H1 (cell line): Measurements from ENCODE around the gene CD34. TPM values are rescaled to one million over a fixed set of nuclear protein-coding genes. Genes with fewer than 3 reads are reported as not detected.

Experiments
- CTCF ChIA-PET: fragments of 300-600 bp; sonication (Branson Sonifier 250); formaldehyde crosslinking; loops from one replicate; lab custom pipeline; 2021; ENCODE audit not compliant: partially characterized antibody; lab: Charles Lee
- POLR2A ChIA-PET: fragments of 300-600 bp; sonication (Branson Sonifier 250); formaldehyde crosslinking; loops from one replicate; lab custom pipeline; 2021; ENCODE audit warnings: inconsistent platforms; ENCODE audit not compliant: partially characterized antibody; lab: Charles Lee
- DNase-seq, 2 experiments: peaks; one replicate each; pipeline versions ENCODE4 v3.0.0 to v3.0.0-alpha.2; 2010 to 2022; ENCODE audit warnings: low spot score in 2 of 2, low read depth in 1 of 2, mixed read lengths in 1 of 2
- FAIRE-seq: peaks from 2 replicates; lab custom pipeline; 2011; peaks lifted over from hg19 to GRCh38; lab: Jason Lieb, UNC
- H2AFZ ChIP-seq: 2 replicates; pipeline ENCODE4 v1.8.1; 2012; ENCODE audit warnings: low read length, inconsistent platforms
- H2AK5ac ChIP-seq: 2 replicates; pipeline ENCODE4 v1.6.1; 2013; ENCODE audit warnings: low read depth, low read length
- H2BK120ac ChIP-seq: replicated peaks from 2 replicates; pipeline ENCODE3; 2013; ENCODE audit warnings: low read depth, low read length, inconsistent platforms
- H2BK12ac ChIP-seq: 2 replicates; pipeline ENCODE4 v1.6.1; 2013; ENCODE audit warnings: low read depth, low read length
- H2BK15ac ChIP-seq: 2 replicates; pipeline ENCODE4 v1.6.1; 2013; ENCODE audit warnings: low read length
- H2BK20ac ChIP-seq: 2 replicates; pipeline ENCODE4 v1.6.1; 2013; ENCODE audit warnings: low read length
- H2BK5ac ChIP-seq: 2 replicates; pipeline ENCODE4 v1.6.1; 2013; ENCODE audit warnings: low read depth, low read length
- H3K14ac ChIP-seq: 2 replicates; pipeline ENCODE4 v1.6.1; 2013; ENCODE audit warnings: inconsistent platforms; ENCODE audit not compliant: insufficient read length
- H3K18ac ChIP-seq: 2 replicates; pipeline ENCODE4 v1.6.1; 2013; ENCODE audit warnings: low read length; ENCODE audit errors: extremely low read depth
- H3K23ac ChIP-seq: 2 replicates; pipeline ENCODE4 v1.6.1; 2013; ENCODE audit warnings: inconsistent platforms; ENCODE audit not compliant: insufficient read length
- H3K23me2 ChIP-seq: 2 replicates; pipeline ENCODE4 v1.6.1; 2013; ENCODE audit warnings: low read depth, low read length
- H3K27ac ChIP-seq: 2 replicates; pipeline ENCODE4 v1.6.1; 2011; ENCODE audit warnings: low read depth, low read length, inconsistent platforms
- H3K27me3 ChIP-seq, 4 experiments: replicated peaks in 1 of 4; 1 replicate in 1 of 4; 2 replicates in 3 of 4; pipeline versions ENCODE4 v1.6.1 to v1.8.1; 2011 to 2013; ENCODE audit warnings: low read length in 3 of 4, mild to moderate bottlenecking in 3 of 4, inconsistent platforms in 2 of 4, mixed read lengths in 2 of 4, moderate library complexity in 1 of 4; ENCODE audit not compliant: control insufficient read depth in 3 of 4, insufficient read depth in 3 of 4; ENCODE audit errors: extremely low read depth in 1 of 4
- H3K36me3 ChIP-seq, 4 experiments: 2 replicates each; pipeline versions ENCODE4 v1.6.1 to v1.8.1; 2011 to 2013; ENCODE audit warnings: mild to moderate bottlenecking in 4 of 4, low read length in 3 of 4, moderate library complexity in 2 of 4, control low read depth in 1 of 4, inconsistent platforms in 1 of 4; ENCODE audit not compliant: insufficient read depth in 4 of 4, control insufficient read depth in 2 of 4
- H3K4ac ChIP-seq: replicated peaks from 2 replicates; pipeline ENCODE3; 2013; ENCODE audit warnings: low read length, low read depth, mixed read lengths, inconsistent platforms; ENCODE audit not compliant: insufficient read length
- H3K4me1 ChIP-seq, 4 experiments: replicated peaks in 1 of 4; 1 replicate in 1 of 4; 2 replicates in 3 of 4; pipeline versions ENCODE4 v1.6.1 to v1.8.1; 2011 to 2013; ENCODE audit warnings: low read length in 3 of 4, inconsistent platforms in 2 of 4, mixed read lengths in 1 of 4; ENCODE audit not compliant: insufficient read depth in 4 of 4, control insufficient read depth in 3 of 4
- H3K4me2 ChIP-seq, 2 experiments: 2 replicates each; pipeline versions ENCODE4 v1.6.1 to v1.8.1; 2011 to 2013; ENCODE audit warnings: low read depth in 2 of 2, low read length in 2 of 2, control low read depth in 1 of 2, inconsistent platforms in 1 of 2, mild to moderate bottlenecking in 1 of 2; ENCODE audit not compliant: insufficient read depth in 1 of 2
- H3K4me3 ChIP-seq, 4 experiments: fragments of 200-600, 300-600 bp in 1 of 4; sonication (generic), shearing (Covaris generic), sonication (Bioruptor Twin) in 1 of 4; 2 replicates each; pipeline versions ENCODE4 v1.5.1 to v1.8.1; 2011 to 2016; ENCODE audit warnings: low read length in 4 of 4, low read depth in 3 of 4, control low read depth in 2 of 4, inconsistent platforms in 2 of 4, mild to moderate bottlenecking in 2 of 4, mixed read lengths in 1 of 4, moderate library complexity in 1 of 4; ENCODE audit not compliant: insufficient read depth in 2 of 4; ENCODE audit errors: extremely low read depth in 1 of 4
- H3K56ac ChIP-seq: replicated peaks from 2 replicates; pipeline ENCODE3; 2013; ENCODE audit warnings: low read depth, mild to moderate bottlenecking, mixed read lengths, low read length, inconsistent platforms; ENCODE audit not compliant: insufficient read length
- H3K79me1 ChIP-seq: 2 replicates; pipeline ENCODE4 v1.6.1; 2013; ENCODE audit warnings: low read depth, low read length, control low read depth
- H3K79me2 ChIP-seq, 2 experiments: 2 replicates each; pipeline versions ENCODE4 v1.6.1 to v1.8.1; 2012 to 2013; ENCODE audit warnings: low read length in 2 of 2, mild to moderate bottlenecking in 2 of 2, inconsistent platforms in 1 of 2; ENCODE audit not compliant: insufficient read depth in 2 of 2, control insufficient read depth in 1 of 2
- H3K9ac ChIP-seq, 4 experiments: replicated peaks in 1 of 4; 1 replicate in 1 of 4; 2 replicates in 3 of 4; pipeline versions ENCODE4 v1.6.1 to v1.8.1; 2011 to 2013; ENCODE audit warnings: low read depth in 3 of 4, low read length in 3 of 4, control low read depth in 2 of 4, mild to moderate bottlenecking in 2 of 4, moderate library complexity in 2 of 4, inconsistent platforms in 1 of 4; ENCODE audit errors: extremely low read depth in 1 of 4
- H3K9me3 ChIP-seq, 2 experiments: 2 replicates each; pipeline versions ENCODE4 v1.6.1 to v1.8.1; 2012 to 2013; ENCODE audit warnings: mild to moderate bottlenecking in 2 of 2, moderate library complexity in 2 of 2, control low read depth in 1 of 2, inconsistent platforms in 1 of 2, low read depth in 1 of 2, low read length in 1 of 2, mixed read lengths in 1 of 2; ENCODE audit not compliant: insufficient read depth in 2 of 2
- H4K20me1 ChIP-seq, 2 experiments: replicated peaks in 1 of 2; 2 replicates each; pipeline versions ENCODE3 to v1.8.1; 2011 to 2013; ENCODE audit warnings: inconsistent platforms in 2 of 2, low read length in 2 of 2, mild to moderate bottlenecking in 1 of 2; ENCODE audit not compliant: insufficient read depth in 2 of 2, control insufficient read depth in 1 of 2
- H4K5ac ChIP-seq: 2 replicates; pipeline ENCODE4 v1.6.1; 2013; ENCODE audit warnings: low read length, low read depth, mixed read lengths, inconsistent platforms; ENCODE audit not compliant: insufficient read length
- H4K8ac ChIP-seq: 2 replicates; pipeline ENCODE4 v1.8.0; 2013; ENCODE audit warnings: mild to moderate bottlenecking, moderate library complexity, low read length, inconsistent platforms; ENCODE audit not compliant: insufficient read depth; ENCODE audit errors: extremely low read depth
- H4K91ac ChIP-seq: replicated peaks from 2 replicates; pipeline ENCODE3; 2013; ENCODE audit warnings: low read length, mixed read lengths, inconsistent platforms; ENCODE audit not compliant: insufficient read length
- BCL11A ChIP-seq, 2 experiments: IDR thresholded peaks; one replicate each; pipeline ENCODE4 v1.6.1; 2011; ENCODE audit warnings: low read depth in 2 of 2, low read length in 2 of 2, mild to moderate bottlenecking in 2 of 2
- CREB1 ChIP-seq: IDR thresholded peaks from 2 replicates; pipeline ENCODE4 v1.6.1; 2012; ENCODE audit warnings: inconsistent platforms
- PHF8 ChIP-seq: fragments of 200-600 bp; sonication (generic); conservative IDR thresholded peaks from 2 replicates; pipeline ENCODE4 v1.7.1; 2012; ENCODE audit warnings: low read depth, mild to moderate bottlenecking, inconsistent platforms, low read length, moderate library complexity
- POLR2A ChIP-seq, 2 experiments: IDR thresholded peaks; 1 replicate in 1 of 2; 2 replicates in 1 of 2; pipeline ENCODE4 v1.6.1; 2011; ENCODE audit warnings: low read depth in 2 of 2, low read length in 2 of 2, mild to moderate bottlenecking in 2 of 2; ENCODE audit errors: control extremely low read depth in 1 of 2
- RFX5 ChIP-seq: IDR thresholded peaks from 2 replicates; pipeline ENCODE4 v1.6.1; 2011; ENCODE audit warnings: low read depth, low read length, improper control_type of control experiment, borderline replicate concordance
- SP1 ChIP-seq: IDR thresholded peaks from 2 replicates; pipeline ENCODE4 v1.6.1; 2011; ENCODE audit warnings: low read depth, low read length
- WGBS, 2 experiments: shearing (Covaris generic) in 1 of 2; methylation state at CpG; one replicate each; pipeline versions ENCODE4 v1.1.6 to v1.1.7; 2013 to 2015; ENCODE audit warnings: low lambda C conversion rate in 2 of 2, mixed read lengths in 2 of 2, inconsistent platforms in 1 of 2, low coverage in 1 of 2, missing lambda C conversion rate in 1 of 2; ENCODE audit not compliant: insufficient replicate concordance in 2 of 2, insufficient coverage in 1 of 2, insufficient read length in 1 of 2; ENCODE audit errors: extremely low coverage in 1 of 2, missing lambda C conversion rate in 1 of 2; 5-methylcytosine and 5-hydroxymethylcytosine counted together
- polyA plus RNA-seq, 7 experiments: library from polyadenylated mRNA; depleted of rRNA in 3 of 7; stranded (reverse) in 5 of 7; unstranded in 2 of 7; fragments of >200 nt in 5 of 7; fragments of 200-250 nt in 2 of 7; gene quantifications; 1 replicate in 5 of 7; 2 replicates in 1 of 7; 4 replicates in 1 of 7; pipeline versions ENCODE4 v1.2.1 to v1.2.3, GENCODE V29; 2011 to 2013; ENCODE audit warnings: missing spikeins in 2 of 7, mixed read lengths in 2 of 7
- total RNA-seq: library from RNA; stranded (reverse); fragmentation: NEBNext Ultra II Directional; extraction: Animal tissue kit (Norgen Biotek cat#: 25700); gene quantifications from 2 replicates; pipeline ENCODE4 v1.2.1, GENCODE V29; 2021
- TF ChIP-seq, protein P1 (sequence below), 3 experiments: IDR thresholded peaks; 1 replicate in 2 of 3; 2 replicates in 1 of 3; pipeline versions ENCODE4 v1.5.1 to v1.6.1; 2011; ENCODE audit warnings: low read length in 3 of 3, mild to moderate bottlenecking in 3 of 3, inconsistent platforms in 2 of 3, low read depth in 1 of 3, moderate library complexity in 1 of 3; ENCODE audit not compliant: insufficient read depth in 1 of 3; ENCODE audit errors: control extremely low read depth in 1 of 3
- TF ChIP-seq, protein P2 (sequence below): IDR thresholded peaks from 2 replicates; pipeline ENCODE4 v1.6.1; 2011; ENCODE audit warnings: low read length, improper control_type of control experiment

The CD34 gene
- total and polyA plus RNA-seq, 2 of the 8 experiments (the other 6 are each of a cell fraction or from before 2014, with no cell fraction given): 0.39 to 0.54 TPM

- ChIA-PET CTCF (interaction anchor here (0.6 to 12.5 kb wide), 27 partner anchors 8 to 366 kb away, joined by 3 to 180 read pairs (median 6); no protein-coding TSS in a partner anchor), POLR2A (interaction anchor here (0.8 to 1.6 kb wide), 4 partner anchors 35 to 49 kb away, joined by 3 to 5 read pairs (median 4); no protein-coding TSS in a partner anchor)
- H2BK12ac ChIP-seq: no peak overlapping the region
- no peaks in the 10 kb centered on the region for H3K79me1 ChIP-seq
- H3K27ac ChIP-seq: no peak overlapping the region
- H3K14ac ChIP-seq: no peak overlapping the region
- H2BK120ac ChIP-seq: no peak overlapping the region
- H2AK5ac ChIP-seq: no peak overlapping the region
- no peak overlapping the region for H2AFZ ChIP-seq
- DNase-seq (no peak), FAIRE-seq (no peak)
- H3K23ac ChIP-seq: no peak overlapping the region
- no peak overlapping the region for H4K5ac ChIP-seq
- H2BK5ac ChIP-seq: no peak overlapping the region
- no peak overlapping the region for H2BK20ac ChIP-seq
- no peaks in the 10 kb centered on the region for H3K79me2 ChIP-seq
- no peak overlapping the region for H4K8ac ChIP-seq
- H2BK15ac ChIP-seq: no peak overlapping the region
- peaks cover 0 to 7% (median 5%) of the 10 kb centered on the region in 4 experiments; a peak in 6 of 7 replicates for H3K4me1 ChIP-seq
- no peaks in the 10 kb centered on the region for H4K20me1 ChIP-seq
- no peaks in the 10 kb centered on the region for H3K9me3 ChIP-seq
- H3K18ac ChIP-seq: no peak overlapping the region
- WGBS, 2 experiments: 93% methylated on average over 19 of the region's 19 CpGs; no CpG with 5 or more reads in 1 of the 2 experiments
- no peak overlapping the region for H3K9ac ChIP-seq
- peaks cover 0 to 23% (median 8%) of the 10 kb centered on the region in 4 experiments; a peak in 6 of 7 replicates for H3K27me3 ChIP-seq
- no peak overlapping the region for H3K56ac ChIP-seq
- H3K4ac ChIP-seq: no peak overlapping the region
- H3K23me2 ChIP-seq: peaks cover 5% of the 10 kb centered on the region; the same call in 1 of the 2 replicates
- H3K4me3 ChIP-seq: peak overlapping the region in 1 of 4 experiments; percentile 68; a peak in 2 of 8 replicates
- H3K36me3 ChIP-seq: no peaks in the 10 kb centered on the region
- peak overlapping the region; percentile 32 to 95; a peak in 3 of 4 replicates for H3K4me2 ChIP-seq
- no peak overlapping the region for H4K91ac ChIP-seq
- TF ChIP-seq CREB1 (no peak), SP1 (no peak), PHF8 (no peak), RFX5 (no peak), POLR2A (IDR thresholded peaks at IDR 0.05; ENCODE audit: control extremely low read depth in 1 of 2, low read depth in 2 of 2, low read length in 2 of 2) (no peak), BCL11A (IDR thresholded peaks at IDR 0.05; ENCODE audit: low read depth in 2 of 2, low read length in 2 of 2) (no peak)
- TF ChIP-seq, protein P1, sequence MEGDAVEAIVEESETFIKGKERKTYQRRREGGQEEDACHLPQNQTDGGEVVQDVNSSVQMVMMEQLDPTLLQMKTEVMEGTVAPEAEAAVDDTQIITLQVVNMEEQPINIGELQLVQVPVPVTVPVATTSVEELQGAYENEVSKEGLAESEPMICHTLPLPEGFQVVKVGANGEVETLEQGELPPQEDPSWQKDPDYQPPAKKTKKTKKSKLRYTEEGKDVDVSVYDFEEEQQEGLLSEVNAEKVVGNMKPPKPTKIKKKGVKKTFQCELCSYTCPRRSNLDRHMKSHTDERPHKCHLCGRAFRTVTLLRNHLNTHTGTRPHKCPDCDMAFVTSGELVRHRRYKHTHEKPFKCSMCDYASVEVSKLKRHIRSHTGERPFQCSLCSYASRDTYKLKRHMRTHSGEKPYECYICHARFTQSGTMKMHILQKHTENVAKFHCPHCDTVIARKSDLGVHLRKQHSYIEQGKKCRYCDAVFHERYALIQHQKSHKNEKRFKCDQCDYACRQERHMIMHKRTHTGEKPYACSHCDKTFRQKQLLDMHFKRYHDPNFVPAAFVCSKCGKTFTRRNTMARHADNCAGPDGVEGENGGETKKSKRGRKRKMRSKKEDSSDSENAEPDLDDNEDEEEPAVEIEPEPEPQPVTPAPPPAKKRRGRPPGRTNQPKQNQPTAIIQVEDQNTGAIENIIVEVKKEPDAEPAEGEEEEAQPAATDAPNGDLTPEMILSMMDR (IDR thresholded peaks at IDR 0.05; ENCODE audit: control extremely low read depth in 1 of 3, insufficient read depth in 1 of 3, low read depth in 1 of 3, low read length in 3 of 3): no peak
- TF ChIP-seq, protein P2, sequence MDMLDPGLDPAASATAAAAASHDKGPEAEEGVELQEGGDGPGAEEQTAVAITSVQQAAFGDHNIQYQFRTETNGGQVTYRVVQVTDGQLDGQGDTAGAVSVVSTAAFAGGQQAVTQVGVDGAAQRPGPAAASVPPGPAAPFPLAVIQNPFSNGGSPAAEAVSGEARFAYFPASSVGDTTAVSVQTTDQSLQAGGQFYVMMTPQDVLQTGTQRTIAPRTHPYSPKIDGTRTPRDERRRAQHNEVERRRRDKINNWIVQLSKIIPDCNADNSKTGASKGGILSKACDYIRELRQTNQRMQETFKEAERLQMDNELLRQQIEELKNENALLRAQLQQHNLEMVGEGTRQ: no peak
Observed at GRCh38 chr1:207867136-207868109, 43.5 kb downstream of the CD34 start.
